Astrocyte (in vitro differentiated cells and primary cell): ENCODE measurements around the gene ADCY2. TPM values are rescaled to one million over a fixed set of nuclear protein-coding genes. Genes with fewer than 3 reads are reported as not detected.

ENCODE experiments used
- DNase-seq: peaks from one replicate; pipeline ENCODE4 v3.0.0-alpha.2; 2010; ENCODE audit warnings: low read depth
- FAIRE-seq: peaks from 2 replicates; lab custom pipeline; 2011; peaks lifted over from hg19 to GRCh38; lab: Jason Lieb, UNC
- H2AFZ ChIP-seq: 2 replicates; pipeline ENCODE4 v1.6.0; 2012; ENCODE audit warnings: low read depth, low read length, inconsistent platforms
- H3K27ac ChIP-seq: 2 replicates; pipeline ENCODE4 v1.5.1; 2011; ENCODE audit warnings: low read depth, low read length, inconsistent platforms
- H3K27me3 ChIP-seq: 2 replicates; pipeline ENCODE4 v1.6.0; 2011; ENCODE audit warnings: low read length, inconsistent platforms; ENCODE audit not compliant: insufficient read depth
- H3K36me3 ChIP-seq: 2 replicates; pipeline ENCODE4 v1.5.1; 2011; ENCODE audit warnings: low read length, inconsistent platforms; ENCODE audit not compliant: insufficient read depth
- H3K4me1 ChIP-seq: 2 replicates; pipeline ENCODE4 v1.5.1; 2011; ENCODE audit warnings: low read length, inconsistent platforms; ENCODE audit not compliant: insufficient read depth
- H3K4me2 ChIP-seq: 2 replicates; pipeline ENCODE4 v1.6.0; 2012; ENCODE audit warnings: low read length, inconsistent platforms
- H3K4me3 ChIP-seq: 2 replicates; pipeline ENCODE4 v1.5.1; 2011; ENCODE audit warnings: low read depth, mild to moderate bottlenecking, low read length, inconsistent platforms; ENCODE audit not compliant: insufficient read depth
- H3K79me2 ChIP-seq: 2 replicates; pipeline ENCODE4 v1.6.0; 2012; ENCODE audit warnings: mild to moderate bottlenecking, low read length, inconsistent platforms; ENCODE audit not compliant: insufficient read depth
- H3K9ac ChIP-seq: 2 replicates; pipeline ENCODE4 v1.6.0; 2012; ENCODE audit warnings: mild to moderate bottlenecking, low read length, inconsistent platforms
- H3K9me3 ChIP-seq: 2 replicates; pipeline ENCODE4 v1.5.1; 2012; ENCODE audit warnings: low read depth, mild to moderate bottlenecking, low read length, inconsistent platforms; ENCODE audit not compliant: insufficient read depth
- H4K20me1 ChIP-seq: 2 replicates; pipeline ENCODE4 v1.6.0; 2012; ENCODE audit warnings: low read length, inconsistent platforms; ENCODE audit not compliant: insufficient read depth
- H3K27ac Mint-ChIP-seq: one replicate; pipeline ENCODE4 v1.8.0; 2021; ENCODE audit warnings: mild to moderate bottlenecking, mixed read lengths; ENCODE audit not compliant: unreplicated experiment
- H3K27me3 Mint-ChIP-seq: one replicate; pipeline ENCODE4 v1.8.0; 2021; ENCODE audit warnings: low read depth, mixed read lengths; ENCODE audit not compliant: unreplicated experiment
- H3K36me3 Mint-ChIP-seq: one replicate; pipeline ENCODE4 v1.8.0; 2021; ENCODE audit warnings: low read depth, mixed read lengths; ENCODE audit not compliant: unreplicated experiment
- H3K4me1 Mint-ChIP-seq: one replicate; pipeline ENCODE4 v1.8.0; 2021; ENCODE audit warnings: low read depth, mixed read lengths; ENCODE audit not compliant: unreplicated experiment
- H3K4me3 Mint-ChIP-seq: one replicate; pipeline ENCODE4 v1.8.0; 2021; ENCODE audit warnings: mild to moderate bottlenecking, moderate library complexity, mixed read lengths; ENCODE audit not compliant: unreplicated experiment
- H3K9me3 Mint-ChIP-seq: one replicate; pipeline ENCODE4 v1.8.0; 2021; ENCODE audit warnings: mild to moderate bottlenecking, mixed read lengths; ENCODE audit not compliant: unreplicated experiment
- CTCF ChIP-seq: IDR thresholded peaks from 2 replicates; pipeline ENCODE4 v1.5.1; 2011; ENCODE audit warnings: low read depth, mild to moderate bottlenecking, inconsistent platforms, low read length, moderate library complexity; ENCODE audit not compliant: insufficient read depth
- EZH2 ChIP-seq: IDR thresholded peaks from 2 replicates; pipeline ENCODE4 v1.6.1; 2012; ENCODE audit warnings: mild to moderate bottlenecking, low read length, inconsistent platforms; ENCODE audit not compliant: insufficient read depth
- total RNA-seq: library from RNA; stranded (reverse); gene quantifications from 2 replicates; pipeline ENCODE4 v1.2.1, GENCODE V29; 2021

The ADCY2 gene
- total RNA-seq, 1 donor from 2014 or later, result 5.7 TPM

- Mint-ChIP-seq H3K27me3 (no peaks in the 10 kb centered on the region), H3K36me3 (no peaks in the 10 kb centered on the region), H3K4me1 (no peaks in the 10 kb centered on the region), H3K4me3 (peak overlapping the region; percentile 20), H3K9me3 (no peaks in the 10 kb centered on the region), H3K27ac (no peak overlapping the region)
- FAIRE-seq (no peak), DNase-seq (no peak)
- TF ChIP-seq EZH2 (no peak), CTCF (no peak)
- Histone ChIP-seq H3K9me3 (no peaks in the 10 kb centered on the region), H3K79me2 (no peaks in the 10 kb centered on the region), H3K4me3 (no peak overlapping the region), H3K27ac (no peak overlapping the region), H3K9ac (no peak overlapping the region), H3K4me2 (peak overlapping the region; percentile 58), H3K36me3 (no peaks in the 10 kb centered on the region), H2AFZ (peak overlapping the region; percentile 41), H4K20me1 (no peaks in the 10 kb centered on the region), H3K4me1 (no peaks in the 10 kb centered on the region), H3K27me3 (peaks cover 27% of the 10 kb centered on the region)
These were observed 449 bp upstream of the ADCY2 start for GRCh38 chr5:7395432-7395946.

GRCh38 chr5:7396713-7397454 is 946 bp downstream of the ADCY2 start:
- no peaks in the 10 kb centered on the region for H3K4me1 Mint-ChIP-seq
- no peaks in the 10 kb centered on the region for H3K27me3 Mint-ChIP-seq
- Histone ChIP-seq H3K9me3 (no peaks in the 10 kb centered on the region), H3K36me3 (no peaks in the 10 kb centered on the region), H3K9ac (peak overlapping the region; percentile 10), H4K20me1 (no peaks in the 10 kb centered on the region), H3K27ac (no peak overlapping the region), H3K27me3 (peaks cover 27% of the 10 kb centered on the region), H3K4me3 (peak overlapping the region; percentile 46), H3K4me1 (no peaks in the 10 kb centered on the region), H2AFZ (peak overlapping the region; percentile 88), H3K4me2 (peak overlapping the region; percentile 78), H3K79me2 (no peaks in the 10 kb centered on the region)
- FAIRE-seq (no peak), DNase-seq (peak; percentile 25)
- no peaks in the 10 kb centered on the region for H3K36me3 Mint-ChIP-seq
- H3K27ac Mint-ChIP-seq, result no peak overlapping the region
- peak overlapping the region; percentile 75 for H3K4me3 Mint-ChIP-seq
- H3K9me3 Mint-ChIP-seq, result no peaks in the 10 kb centered on the region
- TF ChIP-seq CTCF, result no peak
- TF ChIP-seq EZH2, result peak; percentile 47

- no peak for TF ChIP-seq CTCF
- no peak for TF ChIP-seq EZH2
- H3K79me2 ChIP-seq, result no peaks in the 10 kb centered on the region
- no peak overlapping the region for H3K9ac ChIP-seq
- no peak overlapping the region for H3K27ac ChIP-seq
- H3K36me3 Mint-ChIP-seq, result no peaks in the 10 kb centered on the region
- no peak overlapping the region for H3K27ac Mint-ChIP-seq
- H4K20me1 ChIP-seq, result no peaks in the 10 kb centered on the region
- H2AFZ ChIP-seq, result no peak overlapping the region
- no peak overlapping the region for H3K4me3 Mint-ChIP-seq
- peaks cover 27% of the 10 kb centered on the region for H3K27me3 ChIP-seq
- H3K9me3 Mint-ChIP-seq, result no peaks in the 10 kb centered on the region
- H3K36me3 ChIP-seq, result no peaks in the 10 kb centered on the region
- H3K4me1 ChIP-seq, result no peaks in the 10 kb centered on the region
- no peaks in the 10 kb centered on the region for H3K27me3 Mint-ChIP-seq
- H3K4me3 ChIP-seq, result no peak overlapping the region
- H3K4me1 Mint-ChIP-seq, result no peaks in the 10 kb centered on the region
- DNase-seq (no peak), FAIRE-seq (no peak)
- H3K9me3 ChIP-seq, result no peaks in the 10 kb centered on the region
- no peak overlapping the region for H3K4me2 ChIP-seq
These were observed 2.0 kb downstream of the ADCY2 start for GRCh38 chr5:7397937-7398336.
